ENCODE measurements around the gene DEGS1.

Gene DEGS1

GRCh38 chr1:224159541-224159940 is 23.5 kb upstream of the DEGS1 start:
- no peaks in the 10 kb centered on the region for H3K79me2 ChIP-seq (ENCODE audit: insufficient read depth, low read depth)
- H3K36me3 ChIP-seq (ENCODE audit: insufficient read depth): no peaks in the 10 kb centered on the region
- H3K27ac ChIP-seq: no peak overlapping the region

GRCh38 chr1:224160171-224160682 is 22.8 kb upstream of the DEGS1 start:
- Histone ChIP-seq H3K4me3 (IDR thresholded peaks at IDR 0.05; ENCODE audit: insufficient read depth, low read depth, low read length) (no peak overlapping the region), H2AFZ (ENCODE audit: low read depth) (no peak overlapping the region), H3K27me3 (ENCODE audit: insufficient read depth, low read depth) (no peaks in the 10 kb centered on the region), H3K27ac (no peak overlapping the region), H3K9ac (no peak overlapping the region), H3K79me2 (ENCODE audit: insufficient read depth, low read depth) (no peaks in the 10 kb centered on the region), H3K36me3 (ENCODE audit: insufficient read depth) (no peaks in the 10 kb centered on the region), H4K20me1 (ENCODE audit: insufficient read depth) (no peaks in the 10 kb centered on the region), H3K4me2 (no peak overlapping the region), H3K4me1 (ENCODE audit: low read depth, poor library complexity, severe bottlenecking) (no peaks in the 10 kb centered on the region)
- TF ChIP-seq CTCF (conservative IDR thresholded peaks at IDR 0.05; ENCODE audit: low read depth, low read length): no peak

More at GRCh38 chr1:224159541-224159940, 23.5 kb upstream of the DEGS1 start:
- Histone ChIP-seq H3K9ac (no peak overlapping the region), H3K4me2 (no peak overlapping the region), H3K4me1 (ENCODE audit: low read depth, poor library complexity, severe bottlenecking) (no peaks in the 10 kb centered on the region), H3K4me3 (IDR thresholded peaks at IDR 0.05; ENCODE audit: insufficient read depth, low read depth, low read length) (no peak overlapping the region), H3K27me3 (ENCODE audit: insufficient read depth, low read depth) (no peaks in the 10 kb centered on the region), H2AFZ (ENCODE audit: low read depth) (no peak overlapping the region), H4K20me1 (ENCODE audit: insufficient read depth) (no peaks in the 10 kb centered on the region)
- TF ChIP-seq CTCF (conservative IDR thresholded peaks at IDR 0.05; ENCODE audit: low read depth, low read length): no peak

- H3K4me3 ChIP-seq (IDR thresholded peaks at IDR 0.05; ENCODE audit: insufficient read depth, low read depth, low read length): no peak overlapping the region
- TF ChIP-seq CTCF (conservative IDR thresholded peaks at IDR 0.05; ENCODE audit: low read depth, low read length): no peak
- H3K27ac ChIP-seq: no peak overlapping the region
- H3K9ac ChIP-seq: no peak overlapping the region
- no peaks in the 10 kb centered on the region for H3K79me2 ChIP-seq (ENCODE audit: insufficient read depth, low read depth)
- H2AFZ ChIP-seq (ENCODE audit: low read depth): no peak overlapping the region
- no peaks in the 10 kb centered on the region for H4K20me1 ChIP-seq (ENCODE audit: insufficient read depth)
- no peaks in the 10 kb centered on the region for H3K36me3 ChIP-seq (ENCODE audit: insufficient read depth)
- H3K27me3 ChIP-seq (ENCODE audit: insufficient read depth, low read depth): no peaks in the 10 kb centered on the region
- no peaks in the 10 kb centered on the region for H3K4me1 ChIP-seq (ENCODE audit: low read depth, poor library complexity, severe bottlenecking)
- H3K4me2 ChIP-seq: no peak overlapping the region
Measured at GRCh38 chr1:224162768-224163167, 20.3 kb upstream of the DEGS1 start.

GRCh38 chr1:224163311-224163710 is 19.7 kb upstream of the DEGS1 start:
- Histone ChIP-seq H3K27ac (no peak overlapping the region), H3K4me2 (no peak overlapping the region), H3K9ac (no peak overlapping the region), H3K27me3 (ENCODE audit: insufficient read depth, low read depth) (no peaks in the 10 kb centered on the region), H4K20me1 (ENCODE audit: insufficient read depth) (no peaks in the 10 kb centered on the region), H2AFZ (ENCODE audit: low read depth) (no peak overlapping the region), H3K79me2 (ENCODE audit: insufficient read depth, low read depth) (no peaks in the 10 kb centered on the region), H3K36me3 (ENCODE audit: insufficient read depth) (no peaks in the 10 kb centered on the region), H3K4me3 (IDR thresholded peaks at IDR 0.05; ENCODE audit: insufficient read depth, low read depth, low read length) (no peak overlapping the region), H3K4me1 (ENCODE audit: low read depth, poor library complexity, severe bottlenecking) (no peaks in the 10 kb centered on the region)
- TF ChIP-seq CTCF (conservative IDR thresholded peaks at IDR 0.05; ENCODE audit: low read depth, low read length): no peak

Data from KMS-11 (cell line).